Esophagus squamous epithelium (tissue), 4 donors: ENCODE results near the gene GCLM.

Source experiments
- CTCF ChIP-seq, 6 experiments: fragments of 450-650 bp in 4 of 6; fragments of 200-600 bp in 2 of 6; sonication (generic) in 2 of 6; IDR thresholded peaks; one replicate each; pipeline ENCODE4 v1.5.1; 2016 to 2019; ENCODE audit warnings: antibody characterized with exemption in 6 of 6, mild to moderate bottlenecking in 4 of 6, moderate library complexity in 4 of 6
- POLR2A ChIP-seq, 4 donors: fragments of 450-650 bp; IDR thresholded peaks; one replicate each; pipeline ENCODE4 v1.6.1; 2017; ENCODE audit warnings: antibody characterized with exemption in 4 of 4, mild to moderate bottlenecking in 4 of 4, moderate library complexity in 3 of 4

GRCh38 chr1:93905051-93905450 lies 4.2 kb downstream of the GCLM start:
- TF ChIP-seq POLR2A (IDR thresholded peaks at IDR 0.05) = no peak
- TF ChIP-seq CTCF (IDR thresholded peaks at IDR 0.05) = no peak
